Measurements from ENCODE around the gene USP6NL.

DNA sequence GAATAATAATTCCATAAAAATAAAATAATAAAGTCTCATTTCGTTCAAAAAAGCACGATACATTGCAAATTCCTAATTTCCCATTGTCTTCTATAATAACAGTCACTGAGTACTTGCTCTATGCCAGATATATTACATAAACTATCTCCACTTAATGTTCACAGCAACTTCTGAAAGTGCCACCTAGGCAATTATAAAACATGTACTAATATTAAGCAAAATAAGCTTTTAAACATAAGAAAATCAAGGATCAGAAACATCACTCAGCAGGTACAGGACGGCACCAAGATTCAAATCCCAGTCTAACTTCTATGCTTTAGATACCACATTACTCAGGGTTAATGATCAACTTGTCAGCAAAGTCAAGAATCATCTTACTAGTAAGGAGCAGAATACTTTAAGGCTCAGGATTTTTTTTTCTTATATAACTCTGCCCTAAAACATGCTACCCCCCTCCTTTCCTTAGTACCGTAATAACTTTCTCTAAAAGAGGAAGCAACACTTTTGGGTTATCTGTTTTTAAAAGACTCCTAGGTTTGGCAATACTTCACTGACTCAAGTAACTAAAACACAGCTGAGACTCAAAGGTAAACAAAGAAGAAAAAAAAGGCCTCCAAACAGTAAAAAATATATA lies 51.3 kb downstream of the USP6NL start:
- TF ChIP-seq, protein P1, sequence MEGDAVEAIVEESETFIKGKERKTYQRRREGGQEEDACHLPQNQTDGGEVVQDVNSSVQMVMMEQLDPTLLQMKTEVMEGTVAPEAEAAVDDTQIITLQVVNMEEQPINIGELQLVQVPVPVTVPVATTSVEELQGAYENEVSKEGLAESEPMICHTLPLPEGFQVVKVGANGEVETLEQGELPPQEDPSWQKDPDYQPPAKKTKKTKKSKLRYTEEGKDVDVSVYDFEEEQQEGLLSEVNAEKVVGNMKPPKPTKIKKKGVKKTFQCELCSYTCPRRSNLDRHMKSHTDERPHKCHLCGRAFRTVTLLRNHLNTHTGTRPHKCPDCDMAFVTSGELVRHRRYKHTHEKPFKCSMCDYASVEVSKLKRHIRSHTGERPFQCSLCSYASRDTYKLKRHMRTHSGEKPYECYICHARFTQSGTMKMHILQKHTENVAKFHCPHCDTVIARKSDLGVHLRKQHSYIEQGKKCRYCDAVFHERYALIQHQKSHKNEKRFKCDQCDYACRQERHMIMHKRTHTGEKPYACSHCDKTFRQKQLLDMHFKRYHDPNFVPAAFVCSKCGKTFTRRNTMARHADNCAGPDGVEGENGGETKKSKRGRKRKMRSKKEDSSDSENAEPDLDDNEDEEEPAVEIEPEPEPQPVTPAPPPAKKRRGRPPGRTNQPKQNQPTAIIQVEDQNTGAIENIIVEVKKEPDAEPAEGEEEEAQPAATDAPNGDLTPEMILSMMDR (IDR thresholded peaks at IDR 0.05): no peak
- TF ChIP-seq POLR2A (IDR thresholded peaks at IDR 0.05): no peak
